Measurements from ENCODE around the gene TEAD4.

The TEAD4 gene

GRCh38 chr12:3046441-3047200 lies 87.4 kb downstream of the TEAD4 start:
- Histone ChIP-seq H3K4me3 (replicated peaks; ENCODE audit: low read depth, low read length) (no peak overlapping the region), H3K27me3 (replicated peaks; ENCODE audit: control insufficient read depth, insufficient read depth, low read length) (no peaks in the 10 kb centered on the region; the same call in 1 of the 2 replicates), H3K36me3 (ENCODE audit: control insufficient read depth, insufficient read depth, low read length) (no peaks in the 10 kb centered on the region)
- no peak for TF ChIP-seq CTCF (IDR thresholded peaks at IDR 0.05; ENCODE audit: insufficient read depth, low read length, poor library complexity, severe bottlenecking)
- no peak for DNase-seq (ENCODE audit: extremely low read depth, insufficient read length)

DNA sequence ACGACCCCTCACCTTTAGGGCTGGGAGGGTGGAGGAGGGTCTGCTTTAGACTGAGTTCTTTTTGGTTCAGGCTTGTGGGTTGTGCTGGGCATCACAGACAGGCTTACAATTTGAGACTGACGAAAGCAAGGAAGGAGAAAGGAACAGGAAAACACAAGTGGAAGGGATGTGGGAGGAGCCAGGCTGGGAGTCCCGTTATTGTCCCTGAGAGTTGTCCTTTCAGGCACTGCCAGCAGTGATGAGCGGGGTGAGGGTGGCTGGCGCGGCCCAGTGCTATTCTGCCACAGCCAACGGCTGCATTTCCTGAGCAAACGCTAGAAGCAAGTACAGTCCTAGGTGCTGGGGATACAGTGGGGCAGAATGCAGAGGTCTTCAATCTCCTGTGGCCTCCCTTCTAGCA lies 88.8 kb downstream of the TEAD4 start:
- no peak for DNase-seq (ENCODE audit: extremely low read depth, insufficient read length)
- H3K27me3 ChIP-seq (replicated peaks; ENCODE audit: control insufficient read depth, insufficient read depth, low read length), result no peaks in the 10 kb centered on the region; the same call in 1 of the 2 replicates
- TF ChIP-seq CTCF (IDR thresholded peaks at IDR 0.05; ENCODE audit: insufficient read depth, low read length, poor library complexity, severe bottlenecking), result no peak
- H3K36me3 ChIP-seq (ENCODE audit: control insufficient read depth, insufficient read depth, low read length), result no peaks in the 10 kb centered on the region
- no peak overlapping the region for H3K4me3 ChIP-seq (replicated peaks; ENCODE audit: low read depth, low read length)

- H3K36me3 ChIP-seq (ENCODE audit: control insufficient read depth, insufficient read depth, low read length), result no peaks in the 10 kb centered on the region
- TF ChIP-seq CTCF (IDR thresholded peaks at IDR 0.05; ENCODE audit: insufficient read depth, low read length, poor library complexity, severe bottlenecking), result no peak
- H3K27me3 ChIP-seq (replicated peaks; ENCODE audit: control insufficient read depth, insufficient read depth, low read length), result no peaks in the 10 kb centered on the region; the same call in 1 of the 2 replicates
- no peak overlapping the region for H3K4me3 ChIP-seq (replicated peaks; ENCODE audit: low read depth, low read length)
- no peak for DNase-seq (ENCODE audit: extremely low read depth, insufficient read length)
Observed at GRCh38 chr12:3048540-3048939, 89.3 kb downstream of the TEAD4 start.

GRCh38 chr12:3049176-3049575 lies 90.0 kb downstream of the TEAD4 start:
- TF ChIP-seq CTCF (IDR thresholded peaks at IDR 0.05; ENCODE audit: insufficient read depth, low read length, poor library complexity, severe bottlenecking), result no peak
- H3K4me3 ChIP-seq (replicated peaks; ENCODE audit: low read depth, low read length), result no peak overlapping the region
- no peaks in the 10 kb centered on the region for H3K36me3 ChIP-seq (ENCODE audit: control insufficient read depth, insufficient read depth, low read length)
- no peaks in the 10 kb centered on the region; the same call in 1 of the 2 replicates for H3K27me3 ChIP-seq (replicated peaks; ENCODE audit: control insufficient read depth, insufficient read depth, low read length)
- no peak for DNase-seq (ENCODE audit: extremely low read depth, insufficient read length)

GRCh38 chr12:3049611-3050249 lies 90.5 kb downstream of the TEAD4 start:
- no peak overlapping the region for H3K4me3 ChIP-seq (replicated peaks; ENCODE audit: low read depth, low read length)
- H3K27me3 ChIP-seq (replicated peaks; ENCODE audit: control insufficient read depth, insufficient read depth, low read length), result no peaks in the 10 kb centered on the region; the same call in 1 of the 2 replicates
- H3K36me3 ChIP-seq (ENCODE audit: control insufficient read depth, insufficient read depth, low read length), result no peaks in the 10 kb centered on the region
- no peak for TF ChIP-seq CTCF (IDR thresholded peaks at IDR 0.05; ENCODE audit: insufficient read depth, low read length, poor library complexity, severe bottlenecking)
- no peak for DNase-seq (ENCODE audit: extremely low read depth, insufficient read length)

Data from GM06990 (cell line).